Measurements from ENCODE around the gene SYT11. TPM values are rescaled to one million over a fixed set of nuclear protein-coding genes. Genes with fewer than 3 reads are reported as not detected.

The SYT11 gene
- total and polyA plus RNA-seq, 4 donors = 0.49 to 1.2 (median 0.76) TPM

- 7% methylated on average over 34 of the region's 34 CpGs for WGBS
- no peaks in the 10 kb centered on the region for H3K9me3 ChIP-seq (ENCODE audit: control insufficient read depth in 4 of 4, low read length in 3 of 4)
Observed at GRCh38 chr1:155911156-155912055, 52.0 kb downstream of the SYT11 start, which contains the start of gene RIT1. Gene RIT1 (minus strand): TSS chr1:155911349. CDS start chr1:155910761, 588 bp downstream.

More at GRCh38 chr1:155911156-155912055, 52.0 kb downstream of the SYT11 start, which contains the start of gene RIT1:
- Histone ChIP-seq H3K9ac (ENCODE audit: low read depth in 1 of 2, low read length in 2 of 2) (peak within 1 kb of the TSS; percentile 30 to 72), H3K4me1 (ENCODE audit: control insufficient read depth in 4 of 4, insufficient read depth in 4 of 4, low read length in 3 of 4) (peaks cover 0 to 11% (median 10%) of the 10 kb centered on the region in 4 donors), H3K27me3 (ENCODE audit: control insufficient read depth in 4 of 4, insufficient read depth in 4 of 4, low read length in 3 of 4) (no peaks in the 10 kb centered on the region), H3K36me3 (ENCODE audit: control insufficient read depth in 4 of 4, insufficient read depth in 3 of 4, low read depth in 1 of 4, low read length in 3 of 4) (peaks cover 10 to 48% (median 37%) of the 10 kb centered on the region in 4 donors), H3K4me3 (ENCODE audit: low read depth in 1 of 3, low read length in 3 of 3) (peak within 1 kb of the TSS; percentile 84 to 97 (median 88)), H3K27ac (ENCODE audit: low read depth in 1 of 2, low read length in 2 of 2) (peak within 1 kb of the TSS; percentile 76 to 78)
- no peak for TF ChIP-seq HNF4G (IDR thresholded peaks at IDR 0.05)
- TF ChIP-seq GABPA (IDR thresholded peaks at IDR 0.05 in 1 of 2, conservative IDR thresholded peaks at IDR 0.05 in 1 of 2) = peak in 1 of 2 donors; percentile 54
- TF ChIP-seq NR2F2 (IDR thresholded peaks at IDR 0.05) = peak; percentile 82
- TF ChIP-seq ATF3 (IDR thresholded peaks at IDR 0.05) = no peak
- TF ChIP-seq HNF4A (conservative IDR thresholded peaks at IDR 0.05) = peak in 1 of 2 donors; percentile 27
- peak in 1 of 2 donors; percentile 15 for TF ChIP-seq JUND (IDR thresholded peaks at IDR 0.05)
- peak; percentile 6 to 20 for TF ChIP-seq RXRA (IDR thresholded peaks at IDR 0.05)
- peak in 1 of 2 donors; percentile 26 for TF ChIP-seq RAD21 (IDR thresholded peaks at IDR 0.05)
- no peak for TF ChIP-seq FOXA2 (IDR thresholded peaks at IDR 0.05)
- peak; percentile 37 for TF ChIP-seq CTCF (IDR thresholded peaks at IDR 0.05; ENCODE audit: low read depth, low read length, missing input control)
- TF ChIP-seq YY1 (IDR thresholded peaks at IDR 0.05) = peak; percentile 94
- TF ChIP-seq SP1 (IDR thresholded peaks at IDR 0.05) = peak; percentile 46
- TF ChIP-seq TAF1 (conservative IDR thresholded peaks at IDR 0.05) = no peak
- TF ChIP-seq REST (IDR thresholded peaks at IDR 0.05) = no peak
- no peak for TF ChIP-seq EGR1 (IDR thresholded peaks at IDR 0.05; ENCODE audit: low read depth in 2 of 2)
- peak; percentile 89 for DNase-seq (ENCODE audit: low spot score)
